Gastroesophageal sphincter (tissue), 4 donors: ENCODE measurements around the gene KRTAP10-6. TPM values are rescaled to one million over a fixed set of nuclear protein-coding genes. Genes with fewer than 3 reads are reported as not detected.

ENCODE experiments used
- ATAC-seq: fragments of 150-250 bp; one replicate; pipeline ENCODE4 v1.9.1; 2016; ENCODE audit warnings: mild to moderate bottlenecking, moderate library complexity
- H3K27ac ChIP-seq, 4 donors: fragments of 200-600 bp; sonication (generic) in 3 of 4; 1 replicate in 3 of 4; 2 replicates in 1 of 4; pipeline ENCODE4 v1.5.1; 2016 to 2019
- H3K27me3 ChIP-seq: fragments of 200-600 bp; sonication (generic); one replicate; pipeline ENCODE4 v1.5.1; 2019
- H3K36me3 ChIP-seq, 2 donors: fragments of 200-600 bp; sonication (generic); one replicate each; pipeline ENCODE4 v1.5.1; 2019; ENCODE audit warnings: control low read depth in 1 of 2
- H3K4me1 ChIP-seq, 3 donors: fragments of 200-600 bp; sonication (generic); 1 replicate in 2 of 3; 2 replicates in 1 of 3; pipeline ENCODE4 v1.5.1; 2016 to 2019; ENCODE audit warnings: control low read depth in 2 of 3
- H3K4me3 ChIP-seq, 2 donors: fragments of 200-600 bp; sonication (generic); one replicate each; pipeline ENCODE4 v1.5.1; 2019; ENCODE audit warnings: mild to moderate bottlenecking in 1 of 2, moderate library complexity in 1 of 2
- H3K9me3 ChIP-seq, 3 donors: fragments of 200-600 bp; sonication (generic); one replicate each; pipeline ENCODE4 v1.5.1; 2017 to 2019; ENCODE audit warnings: control low read depth in 2 of 3
- EP300 ChIP-seq: sonication (generic); formaldehyde crosslinking; IDR thresholded peaks from one replicate; pipeline ENCODE4 v1.6.1; 2017; ENCODE audit warnings: antibody characterized with exemption, mild to moderate bottlenecking
- POLR2A ChIP-seq, 2 donors: fragments of 450-650 bp; IDR thresholded peaks; one replicate each; pipeline ENCODE4 v1.6.1; 2017; ENCODE audit warnings: antibody characterized with exemption in 2 of 2, mild to moderate bottlenecking in 2 of 2, moderate library complexity in 1 of 2
- POLR2AphosphoS5 ChIP-seq: sonication (generic); formaldehyde crosslinking; IDR thresholded peaks from one replicate; pipeline ENCODE4 v1.6.1; 2017; ENCODE audit warnings: antibody characterized with exemption
- WGBS, 2 donors: methylation state at CpG; one replicate each; pipeline ENCODE4 v1.1.5; 2018; ENCODE audit warnings: low coverage in 1 of 2; 5-methylcytosine and 5-hydroxymethylcytosine counted together
- total RNA-seq, 4 donors: library from RNA; depleted of rRNA; stranded (reverse); fragments of >200 nt; gene quantifications; one replicate each; pipeline ENCODE4 v1.1.0, GENCODE V29; 2016
- TF ChIP-seq, protein P1 (sequence below), 4 experiments: fragments of 200-600 bp in 2 of 4; fragments of 450-650 bp in 2 of 4; sonication (generic) in 1 of 4; IDR thresholded peaks; one replicate each; pipeline ENCODE4 v1.5.1; 2017 to 2019; ENCODE audit warnings: antibody characterized with exemption in 4 of 4, mild to moderate bottlenecking in 2 of 4, moderate library complexity in 2 of 4

Gene KRTAP10-6
- total RNA-seq, 4 donors from 2014 or later: not detected

DNA sequence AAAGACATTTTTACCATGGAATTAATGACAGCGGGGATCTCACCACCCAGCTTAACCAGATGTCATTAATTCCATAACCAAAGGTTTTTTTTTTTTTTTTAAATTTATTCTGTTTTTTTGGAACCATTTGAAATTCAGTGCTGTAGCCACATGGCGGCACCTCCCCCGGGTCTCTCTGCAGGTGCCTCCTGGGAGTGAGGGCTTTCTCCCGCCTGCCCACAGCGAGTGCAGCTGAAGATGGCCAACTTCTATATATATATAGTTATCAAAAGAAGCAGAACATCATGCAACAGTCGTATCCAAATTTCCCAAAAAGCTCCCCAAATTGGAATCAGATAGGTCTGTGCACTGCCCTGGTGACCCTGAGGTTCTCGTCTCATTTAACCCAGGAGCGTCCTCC is 23.2 kb upstream of the KRTAP10-6 start:
- TF ChIP-seq POLR2AphosphoS5 (no peak), POLR2A (IDR thresholded peaks at IDR 0.05) (no peak), EP300 (no peak)
- TF ChIP-seq, protein P1, sequence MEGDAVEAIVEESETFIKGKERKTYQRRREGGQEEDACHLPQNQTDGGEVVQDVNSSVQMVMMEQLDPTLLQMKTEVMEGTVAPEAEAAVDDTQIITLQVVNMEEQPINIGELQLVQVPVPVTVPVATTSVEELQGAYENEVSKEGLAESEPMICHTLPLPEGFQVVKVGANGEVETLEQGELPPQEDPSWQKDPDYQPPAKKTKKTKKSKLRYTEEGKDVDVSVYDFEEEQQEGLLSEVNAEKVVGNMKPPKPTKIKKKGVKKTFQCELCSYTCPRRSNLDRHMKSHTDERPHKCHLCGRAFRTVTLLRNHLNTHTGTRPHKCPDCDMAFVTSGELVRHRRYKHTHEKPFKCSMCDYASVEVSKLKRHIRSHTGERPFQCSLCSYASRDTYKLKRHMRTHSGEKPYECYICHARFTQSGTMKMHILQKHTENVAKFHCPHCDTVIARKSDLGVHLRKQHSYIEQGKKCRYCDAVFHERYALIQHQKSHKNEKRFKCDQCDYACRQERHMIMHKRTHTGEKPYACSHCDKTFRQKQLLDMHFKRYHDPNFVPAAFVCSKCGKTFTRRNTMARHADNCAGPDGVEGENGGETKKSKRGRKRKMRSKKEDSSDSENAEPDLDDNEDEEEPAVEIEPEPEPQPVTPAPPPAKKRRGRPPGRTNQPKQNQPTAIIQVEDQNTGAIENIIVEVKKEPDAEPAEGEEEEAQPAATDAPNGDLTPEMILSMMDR (IDR thresholded peaks at IDR 0.05): no peak
- Histone ChIP-seq H3K9me3 (peaks cover 0 to 35% (median 0%) of the 10 kb centered on the region in 3 donors), H3K4me3 (no peak overlapping the region), H3K36me3 (no peaks in the 10 kb centered on the region), H3K4me1 (no peaks in the 10 kb centered on the region), H3K27ac (no peak overlapping the region), H3K27me3 (peaks cover 67% of the 10 kb centered on the region)
- 74 to 78% methylated on average over 1 to 4 of the region's 8 CpGs for WGBS, 2 donors
- ATAC-seq: no peak

DNA sequence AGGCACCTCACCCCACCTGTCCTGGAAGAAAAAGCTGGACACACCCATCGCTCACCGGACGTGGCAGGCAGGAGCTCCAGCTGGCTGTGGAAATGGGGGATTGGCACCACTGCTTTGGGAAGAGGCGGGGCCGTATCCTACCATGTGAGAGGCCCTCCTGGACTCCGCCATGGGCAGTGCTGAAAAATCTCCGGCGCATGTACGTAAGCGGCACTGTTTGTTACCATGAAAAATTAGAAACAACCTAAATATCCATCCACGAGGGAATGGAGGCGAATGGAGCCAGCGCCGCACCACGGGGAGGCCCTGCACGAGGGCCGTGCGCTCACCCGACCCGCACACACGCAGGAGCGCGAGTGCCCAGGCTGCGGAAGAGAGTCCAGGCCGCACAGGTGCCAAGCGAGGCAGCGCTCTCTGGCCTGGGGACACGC is 22.7 kb upstream of the KRTAP10-6 start:
- no peak overlapping the region for H3K27ac ChIP-seq
- H3K4me1 ChIP-seq: no peaks in the 10 kb centered on the region
- peaks cover 0 to 37% (median 0%) of the 10 kb centered on the region in 3 donors for H3K9me3 ChIP-seq
- TF ChIP-seq, protein P1 (IDR thresholded peaks at IDR 0.05): no peak
- TF ChIP-seq POLR2A (IDR thresholded peaks at IDR 0.05) (no peak), POLR2AphosphoS5 (no peak), EP300 (no peak)
- H3K27me3 ChIP-seq: peaks cover 72% of the 10 kb centered on the region
- ATAC-seq: no peak
- H3K4me3 ChIP-seq: no peak overlapping the region
- WGBS, 2 donors: 74 to 92% methylated on average over 3 to 16 of the region's 28 CpGs
- H3K36me3 ChIP-seq: no peaks in the 10 kb centered on the region

DNA sequence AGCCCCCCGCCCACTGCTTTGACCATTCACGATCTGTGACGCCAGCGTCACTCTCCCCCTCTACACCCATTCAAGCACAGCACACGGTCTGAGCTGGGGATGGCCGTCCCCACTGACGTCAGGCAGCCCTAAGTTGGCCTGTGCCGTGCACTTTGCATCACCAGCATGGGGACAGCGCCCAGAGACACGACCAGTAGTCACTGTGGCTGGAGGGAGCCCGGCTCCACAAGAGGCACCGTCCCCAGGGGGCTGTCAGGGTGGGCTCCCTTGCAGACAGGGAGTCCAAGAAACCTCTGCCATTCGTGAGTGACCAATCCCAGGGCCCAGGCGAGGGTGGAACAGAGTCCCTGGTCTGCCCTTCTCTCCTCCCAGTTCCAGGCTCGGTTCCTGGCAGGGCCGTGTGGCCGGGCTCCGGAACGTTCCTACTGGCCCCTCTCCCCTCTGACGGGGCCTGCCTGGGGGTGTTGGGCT is 21.9 kb upstream of the KRTAP10-6 start:
- H3K4me1 ChIP-seq: no peaks in the 10 kb centered on the region
- peaks cover 72% of the 10 kb centered on the region for H3K27me3 ChIP-seq
- whole genome bisulfite sequencing, 2 donors: no CpG with 5 or more reads among the region's 20 CpGs
- H3K9me3 ChIP-seq: peaks cover 0 to 36% (median 0%) of the 10 kb centered on the region in 3 donors
- no peak for TF ChIP-seq POLR2AphosphoS5
- TF ChIP-seq EP300: no peak
- TF ChIP-seq, protein P1 (IDR thresholded peaks at IDR 0.05): no peak
- TF ChIP-seq POLR2A (IDR thresholded peaks at IDR 0.05): no peak
- ATAC-seq: no peak
- H3K36me3 ChIP-seq: no peaks in the 10 kb centered on the region
- H3K4me3 ChIP-seq: no peak overlapping the region
- no peak overlapping the region for H3K27ac ChIP-seq

DNA sequence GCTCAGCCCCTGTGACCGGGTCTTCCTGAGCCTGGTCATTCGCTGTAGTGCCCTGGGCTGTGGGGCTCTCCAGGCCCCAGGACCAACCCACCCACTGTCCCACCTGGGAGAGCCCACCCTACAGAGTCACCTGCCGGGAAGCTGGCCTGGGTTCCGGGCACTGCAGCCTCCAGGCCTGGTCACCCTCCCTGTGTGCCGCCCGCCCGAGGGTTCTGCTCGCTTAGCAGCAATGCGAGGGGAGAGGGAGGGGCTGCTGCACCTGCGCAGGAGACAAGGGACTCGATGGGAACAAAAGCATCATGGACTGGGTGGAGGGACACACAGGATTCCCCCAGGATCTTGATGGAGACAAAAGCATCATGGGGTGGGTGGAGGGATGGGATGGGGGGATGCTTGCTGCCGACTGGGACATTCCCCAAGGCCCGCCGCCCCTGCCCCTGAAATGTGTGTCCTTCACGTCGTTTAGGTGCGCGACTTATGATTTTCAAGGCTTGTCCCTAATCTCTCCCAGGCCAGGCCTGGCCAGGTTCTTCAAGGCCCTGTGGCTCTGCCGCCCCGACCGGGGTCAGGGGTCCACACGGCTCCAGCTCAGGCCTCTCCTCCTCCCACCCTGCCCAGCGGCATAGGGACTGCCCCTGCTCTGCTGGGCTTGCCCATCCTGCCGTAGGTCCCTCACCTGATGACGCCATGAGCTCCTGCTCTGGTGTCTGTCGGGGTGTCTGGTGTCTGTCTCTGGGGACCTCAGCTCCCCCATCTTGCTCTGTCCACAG is 21.3 kb upstream of the KRTAP10-6 start:
- H3K9me3 ChIP-seq: peaks cover 0 to 37% (median 0%) of the 10 kb centered on the region in 3 donors
- no peak overlapping the region for H3K27ac ChIP-seq
- H3K4me1 ChIP-seq: no peaks in the 10 kb centered on the region
- no peak overlapping the region for H3K4me3 ChIP-seq
- ATAC-seq: no peak
- H3K36me3 ChIP-seq: no peaks in the 10 kb centered on the region
- H3K27me3 ChIP-seq: peaks cover 72% of the 10 kb centered on the region
- TF ChIP-seq, protein P1 (IDR thresholded peaks at IDR 0.05): no peak
- TF ChIP-seq POLR2AphosphoS5: no peak
- 74 to 90% methylated on average over 2 to 5 of the region's 26 CpGs for WGBS, 2 donors

DNA sequence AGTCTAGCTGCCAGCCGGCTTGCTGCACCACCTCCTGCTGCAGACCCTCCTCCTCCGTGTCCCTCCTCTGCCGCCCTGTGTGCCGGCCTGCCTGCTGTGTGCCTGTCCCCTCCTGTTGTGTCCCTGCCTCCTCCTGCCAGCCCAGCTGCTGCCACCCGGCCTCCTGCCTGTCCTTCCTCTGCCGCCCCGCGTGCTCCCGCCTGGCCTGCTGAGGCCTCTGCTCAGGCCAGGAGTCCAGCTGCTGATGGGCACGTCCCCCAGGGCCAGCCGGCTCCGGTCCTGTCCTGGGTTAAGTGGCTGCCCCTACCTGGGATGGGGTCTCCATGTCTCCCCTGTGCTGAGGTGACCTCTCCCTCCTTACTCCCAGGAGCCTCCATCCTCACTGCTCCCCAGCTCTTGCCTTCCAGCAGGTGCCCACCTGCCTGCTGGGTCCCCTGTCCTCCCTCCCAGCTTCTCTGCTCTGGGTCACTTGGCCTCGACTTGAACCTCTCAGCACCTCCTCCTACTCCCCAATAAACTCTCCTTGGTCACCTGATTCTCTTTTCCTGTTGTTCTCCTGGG is 20.4 kb upstream of the KRTAP10-6 start:
- H3K36me3 ChIP-seq: no peaks in the 10 kb centered on the region
- no peak overlapping the region for H3K4me3 ChIP-seq
- no peaks in the 10 kb centered on the region for H3K4me1 ChIP-seq
- no peak for ATAC-seq
- H3K27ac ChIP-seq: no peak overlapping the region
- TF ChIP-seq POLR2A (IDR thresholded peaks at IDR 0.05) (no peak), EP300 (no peak), POLR2AphosphoS5 (no peak)
- TF ChIP-seq, protein P1 (IDR thresholded peaks at IDR 0.05): no peak
- H3K27me3 ChIP-seq: peaks cover 76% of the 10 kb centered on the region
- H3K9me3 ChIP-seq: peaks cover 0 to 37% (median 0%) of the 10 kb centered on the region in 3 donors
- WGBS, 2 donors: 81 to 83% methylated on average over 8 to 10 of the region's 13 CpGs
